Measurements from ENCODE around the gene CAMSAP1.
A peak's percentile ranks its signal among the peaks of the same experiment; 100 is the strongest.
"Not testable (repeated sequence)": the region's sequence is repeated elsewhere in the genome, so short reads cannot be mapped to it uniquely, and the experiment has no call there.

The CAMSAP1 gene

DNA sequence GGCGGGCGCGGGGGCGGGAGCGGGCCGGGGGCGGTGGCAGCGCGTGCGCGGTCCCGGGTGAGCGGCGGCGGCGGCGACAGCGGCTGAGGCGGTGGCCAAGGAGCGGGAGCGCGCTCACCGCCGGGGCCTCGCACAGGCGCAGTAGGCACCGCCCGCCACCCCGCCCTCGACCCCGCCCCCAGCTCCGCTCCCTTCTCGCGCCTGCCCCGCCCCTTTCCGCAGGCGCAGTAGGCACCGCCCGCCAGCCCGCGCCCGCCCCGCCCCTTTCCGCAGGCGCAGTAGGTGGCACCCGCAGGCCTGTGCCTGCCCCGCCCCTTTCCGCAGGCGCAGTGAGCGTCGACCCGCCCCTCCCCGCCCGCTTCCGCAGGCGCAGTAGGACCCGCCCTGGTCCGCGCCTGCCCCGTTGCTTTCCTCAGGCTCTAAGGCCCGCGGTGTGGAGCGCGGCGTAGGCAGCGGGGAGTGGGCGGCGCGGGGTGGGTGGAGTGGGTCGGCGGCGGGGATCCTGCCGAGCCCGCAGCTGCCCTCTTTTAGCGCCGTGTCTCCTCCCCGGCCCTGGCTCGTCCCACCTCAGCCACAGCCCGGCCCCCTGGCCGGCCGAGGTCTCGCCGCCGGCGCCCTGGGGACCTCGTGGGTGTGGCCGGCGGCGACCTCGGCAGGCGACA lies at the start of gene CAMSAP1:
TSS of gene CAMSAP1 (minus strand) at position 116 of the 662 bp plus-strand sequence. CDS start 387 bp downstream, outside the sequence.
- peak; percentile 94 for DNase-seq (ENCODE audit: low read depth)

DNA sequence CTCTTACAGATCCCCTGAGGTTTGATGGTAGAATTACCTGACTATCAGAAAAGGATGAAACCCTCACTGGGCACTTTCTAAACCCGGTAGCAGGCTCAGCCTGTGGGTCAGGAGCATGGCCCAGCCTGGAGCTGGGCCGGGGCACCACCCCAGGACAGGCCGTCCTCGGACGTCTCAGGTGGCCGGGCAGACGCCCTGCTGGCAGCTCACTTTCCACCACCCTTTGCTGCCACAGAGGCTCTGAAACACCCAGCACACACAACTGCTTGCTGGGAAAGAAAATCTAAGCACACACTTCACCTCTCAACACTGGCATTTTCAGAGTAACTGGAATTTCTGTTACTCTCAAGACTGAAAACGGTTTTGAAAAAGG lies 49.4 kb upstream of the CAMSAP1 start:
- DNase-seq (ENCODE audit: low read depth) = no peak

DNA sequence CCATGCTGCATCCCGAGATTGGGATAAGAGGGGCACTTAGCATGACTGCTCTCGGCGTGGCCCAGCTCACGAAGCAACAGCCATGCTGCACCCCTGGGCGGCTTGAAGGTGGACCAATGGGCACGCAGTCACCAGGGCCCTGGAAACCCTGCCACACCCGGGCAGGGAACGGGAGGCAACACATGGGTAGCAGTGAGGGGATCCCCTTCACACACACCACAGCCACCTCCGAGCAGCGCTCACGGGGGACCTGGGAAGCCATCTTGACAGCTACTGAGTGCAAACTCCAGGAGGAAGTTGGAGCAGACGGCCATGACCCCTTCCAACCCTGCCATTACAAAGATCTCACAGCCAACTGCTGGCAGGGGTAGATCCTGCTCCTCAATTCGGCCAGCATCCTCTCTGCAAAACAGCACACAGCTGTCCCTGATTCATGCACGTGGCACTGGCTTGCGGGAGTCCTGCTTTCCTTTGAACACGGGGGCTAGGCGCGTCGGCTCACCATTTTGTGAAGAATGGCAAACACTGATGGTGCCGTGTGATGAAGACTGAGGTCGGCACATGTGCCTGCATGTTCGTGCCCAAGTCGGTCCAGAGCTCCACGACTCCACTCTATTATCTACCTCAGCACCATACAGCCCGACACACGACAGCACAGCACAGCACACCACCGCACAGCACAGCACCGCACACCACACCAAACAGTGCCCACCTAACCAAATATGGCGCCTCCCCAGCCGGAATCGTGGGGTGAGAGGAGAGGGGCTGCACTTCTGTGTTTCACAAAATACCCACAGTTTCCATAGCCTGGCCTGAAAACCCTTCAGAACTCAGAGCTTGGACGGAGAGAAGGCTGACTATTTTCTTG lies 48.8 kb upstream of the CAMSAP1 start:
- DNase-seq (ENCODE audit: low read depth) = no peak

- DNase-seq (ENCODE audit: low read depth) = no peak
Observed at GRCh38 chr9:135952664-135953206, 45.4 kb upstream of the CAMSAP1 start.

- no peak for DNase-seq (ENCODE audit: low read depth)
Observed at GRCh38 chr9:135951889-135952663, 44.7 kb upstream of the CAMSAP1 start.

- not testable (repeated sequence) for DNase-seq (ENCODE audit: low read depth)
Observed at GRCh38 chr9:135951310-135951709, 44.0 kb upstream of the CAMSAP1 start.

DNA sequence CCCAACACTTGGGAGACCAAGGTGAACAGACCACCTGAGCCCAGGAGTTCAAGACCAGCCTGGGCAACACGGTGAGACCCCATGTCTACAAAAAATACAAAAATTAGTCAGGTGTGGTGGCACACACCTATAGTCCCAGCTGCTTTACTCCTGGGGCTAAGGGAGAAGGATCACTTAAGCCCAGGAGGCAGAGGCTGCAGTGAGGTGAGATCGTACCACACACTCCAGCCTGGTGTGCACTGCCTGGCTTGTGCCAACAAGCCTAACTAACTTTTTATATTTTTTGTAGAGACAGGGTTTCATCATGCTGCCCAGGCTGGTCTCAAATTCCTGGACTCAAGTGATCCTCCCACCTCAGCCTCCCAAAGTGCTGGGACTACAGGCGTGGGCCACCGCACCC lies 43.5 kb upstream of the CAMSAP1 start:
- DNase-seq (ENCODE audit: low read depth) = not testable (repeated sequence)

DNA sequence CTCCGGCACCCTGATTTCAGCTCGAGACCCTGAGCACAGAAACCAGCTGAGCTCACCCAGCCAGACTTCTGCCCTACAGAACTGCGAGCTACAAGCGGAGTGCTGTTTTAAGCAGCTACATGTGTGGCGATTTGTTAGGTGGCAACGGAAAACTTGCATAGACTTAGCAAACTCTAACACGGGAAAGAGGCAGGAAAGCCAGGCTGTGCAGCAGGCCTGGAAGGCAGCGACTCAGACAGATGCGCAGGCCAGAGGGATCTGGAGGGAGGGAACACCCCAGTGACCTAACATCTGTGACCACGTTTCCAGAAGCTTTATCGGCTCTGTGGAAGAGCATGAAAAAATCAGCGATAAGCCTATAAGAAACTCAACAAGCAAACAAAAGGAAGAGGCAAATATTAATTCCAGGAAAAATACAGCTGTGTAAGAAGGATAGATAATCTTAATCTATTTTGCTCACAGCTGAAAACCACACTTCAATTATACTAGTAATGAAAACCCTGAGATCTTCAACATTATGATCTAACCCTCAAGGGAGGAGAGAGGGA lies 42.9 kb upstream of the CAMSAP1 start:
- DNase-seq (ENCODE audit: low read depth) = no peak

DNA sequence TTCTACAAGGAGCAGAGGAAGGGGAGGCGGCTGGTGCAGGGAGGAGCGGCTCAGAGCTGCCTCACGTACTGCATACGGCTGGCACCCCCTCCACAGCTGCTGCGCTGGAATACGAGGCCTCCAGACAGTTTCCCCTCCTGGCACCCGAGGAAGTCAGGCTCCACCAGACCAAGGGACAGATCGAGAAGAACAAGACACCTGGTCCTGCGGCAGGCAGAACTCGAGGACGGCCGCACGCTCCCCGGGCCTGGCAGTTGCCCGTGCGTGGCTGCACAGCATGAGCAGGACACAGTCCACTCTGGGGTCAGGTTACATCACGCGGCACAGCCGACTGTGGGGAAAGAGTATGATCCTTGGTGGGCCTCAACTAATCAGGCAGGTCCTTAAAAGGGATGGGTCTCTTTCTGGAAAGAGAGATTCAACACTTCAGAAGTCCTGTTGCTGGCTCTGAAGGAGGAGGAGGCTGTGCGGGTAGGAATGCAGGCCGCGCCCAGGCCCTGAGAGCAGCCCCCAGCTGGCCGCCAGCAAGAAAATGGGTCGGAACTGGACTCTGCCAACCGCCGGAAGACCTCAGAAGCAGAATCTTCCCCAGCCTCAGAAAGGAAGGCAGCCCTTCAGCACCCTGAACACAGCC lies 42.3 kb upstream of the CAMSAP1 start:
- DNase-seq (ENCODE audit: low read depth) = no peak

GRCh38 chr9:135948968-135949367 lies 41.6 kb upstream of the CAMSAP1 start:
- no peak for DNase-seq (ENCODE audit: low read depth)

DNA sequence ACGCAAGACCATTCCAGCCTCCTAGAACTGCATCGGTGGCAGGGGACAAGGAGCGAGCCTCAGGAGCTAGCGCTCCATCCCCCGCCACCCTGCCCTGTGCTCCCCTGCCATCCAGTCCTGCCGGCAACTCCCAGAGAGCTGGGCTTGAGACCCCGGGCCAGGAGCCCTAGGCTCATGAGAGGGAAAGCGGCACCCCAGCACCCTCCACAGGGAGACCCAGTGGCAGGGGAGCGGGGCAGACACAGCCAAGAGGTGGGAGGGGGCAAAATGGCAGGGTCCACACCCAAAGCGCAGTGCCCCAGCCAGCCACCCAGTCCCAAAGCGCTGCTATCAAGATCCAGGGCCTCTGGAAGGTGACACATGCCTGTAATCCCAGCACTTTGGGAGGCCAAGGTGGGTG lies 41.1 kb upstream of the CAMSAP1 start:
- no peak for DNase-seq (ENCODE audit: low read depth)

GRCh38 chr9:135947582-135947981 lies 40.2 kb upstream of the CAMSAP1 start:
- DNase-seq (ENCODE audit: low read depth) = no peak

DNA sequence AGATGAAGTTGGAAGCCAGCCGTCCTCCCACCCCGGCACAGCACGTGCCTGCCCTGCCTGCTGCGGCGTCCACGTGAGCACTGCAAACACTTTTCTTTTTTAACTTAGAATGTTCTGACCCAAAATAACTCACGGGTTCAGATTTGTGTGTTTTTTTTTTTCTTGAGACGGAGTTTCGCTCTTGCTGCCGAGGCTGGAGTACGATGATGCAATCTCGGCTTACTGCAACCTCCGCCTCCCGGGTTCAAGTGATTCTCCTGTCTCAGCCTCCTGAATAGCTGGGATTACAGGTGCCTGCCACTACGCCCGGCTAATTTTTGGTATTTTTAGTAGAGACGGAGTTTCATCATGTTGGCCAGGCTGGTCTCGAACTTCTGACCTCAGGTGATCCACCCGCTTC lies 39.8 kb upstream of the CAMSAP1 start:
- not testable (repeated sequence) for DNase-seq (ENCODE audit: low read depth)

- DNase-seq (ENCODE audit: low read depth) = no peak
Observed at GRCh38 chr9:135946392-135946994, 39.1 kb upstream of the CAMSAP1 start.

DNA sequence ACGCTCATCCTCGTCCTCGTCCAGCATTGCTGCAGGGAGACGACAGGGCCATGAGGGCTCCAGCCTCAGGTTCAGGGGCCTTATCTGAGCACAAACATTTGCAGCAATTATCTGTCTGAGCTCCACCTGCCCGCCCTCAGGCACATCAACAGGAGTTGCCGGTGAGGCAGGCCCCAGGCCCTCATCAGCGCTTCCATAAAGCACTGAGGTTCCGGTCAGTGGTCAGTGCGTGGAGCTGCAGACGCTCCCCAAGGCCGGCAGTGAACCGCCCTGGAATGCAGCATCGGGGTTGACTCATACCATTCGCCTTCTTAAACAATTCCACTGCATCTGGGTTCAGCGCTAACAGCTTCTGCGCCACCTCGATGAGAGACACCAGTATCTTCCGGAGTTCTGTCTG lies 38.6 kb upstream of the CAMSAP1 start:
- no peak for DNase-seq (ENCODE audit: low read depth)

GRCh38 chr9:135944444-135945252 lies 37.3 kb upstream of the CAMSAP1 start:
- DNase-seq (ENCODE audit: low read depth) = no peak

DNA sequence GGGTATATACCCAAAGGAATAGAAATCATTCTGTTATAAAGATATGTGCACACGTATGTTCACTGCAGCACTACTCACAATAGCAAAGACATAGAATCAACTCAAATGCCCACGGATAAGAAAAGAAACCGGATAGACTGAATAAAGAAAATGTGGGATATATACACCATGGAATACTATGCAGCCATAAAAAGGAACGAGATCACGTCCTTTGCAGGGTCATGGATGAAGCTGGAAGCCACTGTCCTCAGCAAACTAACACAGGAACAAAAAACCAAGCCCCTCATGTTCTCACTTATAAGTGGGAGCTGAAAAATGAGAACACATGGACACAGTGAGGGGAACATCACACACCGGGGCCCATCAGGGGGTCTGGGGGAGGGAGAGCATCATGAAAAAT lies 36.3 kb upstream of the CAMSAP1 start:
- DNase-seq (ENCODE audit: low read depth) = not testable (repeated sequence)

DNA sequence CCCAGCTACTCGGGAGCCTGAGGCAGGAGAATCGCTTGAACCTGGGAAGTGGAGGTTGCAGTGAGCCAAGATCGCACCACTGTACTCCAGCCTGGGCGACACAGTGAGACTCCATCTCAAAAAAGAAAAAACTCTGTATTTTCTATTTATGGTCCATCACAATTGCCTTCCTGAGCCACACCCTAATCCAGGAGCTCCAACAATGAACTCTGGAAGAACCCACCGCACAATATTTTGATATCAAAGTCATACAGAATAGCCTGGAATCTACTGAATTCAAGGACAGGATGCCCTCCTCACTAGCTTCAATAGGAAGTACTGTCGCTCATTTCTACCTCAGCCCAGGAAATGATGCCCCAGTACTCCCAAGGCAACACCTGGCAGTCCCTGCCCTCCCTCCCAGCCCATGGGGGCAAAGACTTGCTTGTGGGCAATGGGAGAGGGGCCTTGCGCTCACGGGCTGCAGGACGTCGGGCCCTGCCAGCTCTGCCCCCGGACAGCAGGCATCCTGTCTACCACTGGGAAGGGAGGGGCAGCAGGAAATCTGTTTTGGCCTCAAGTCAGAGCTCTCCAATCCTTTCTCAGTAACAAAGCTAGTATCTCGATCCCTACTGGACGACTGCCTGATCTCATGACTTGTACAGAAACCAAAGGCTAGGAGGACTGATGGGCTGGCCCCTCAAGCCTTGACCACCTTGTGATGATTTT lies 34.1 kb upstream of the CAMSAP1 start:
- no peak for DNase-seq (ENCODE audit: low read depth)

Data from activated T-helper 1 cell treated with Interleukin-2 at 50 U/mL for 16 hours (primary cell).